ENCODE data around the gene FAM20B. TPM values are rescaled to one million over a fixed set of nuclear protein-coding genes. Genes with fewer than 3 reads are reported as not detected.
A peak's percentile ranks its signal among the peaks of the same experiment; 100 is the strongest.

FAM20B gene
- total RNA-seq, 1 donor from 2014 or later, result 33.8 TPM

GRCh38 chr1:179042700-179043099, 17.0 kb downstream of the FAM20B start:
- Histone ChIP-seq H3F3A (ENCODE audit: low read depth) (no peaks in the 10 kb centered on the region), H3K4me1 (peaks cover 9% of the 10 kb centered on the region), H3K27ac (no peak overlapping the region), H3K36me3 (no peaks in the 10 kb centered on the region), H3K9ac (no peak overlapping the region), H3K27me3 (no peaks in the 10 kb centered on the region), H3K9me3 (ENCODE audit: low read depth) (no peaks in the 10 kb centered on the region), H3K4me3 (no peak overlapping the region), H3K4me2 (no peak overlapping the region), H3K79me2 (ENCODE audit: low read depth) (peaks cover 40% of the 10 kb centered on the region), H2AFZ (replicated peaks) (no peak overlapping the region), H4K20me1 (ENCODE audit: low read depth) (no peaks in the 10 kb centered on the region)
- no peak overlapping the region for H3K4me3 Mint-ChIP-seq
- no peak overlapping the region for H3K27ac Mint-ChIP-seq
- H3K4me1 Mint-ChIP-seq, result no peaks in the 10 kb centered on the region
- H3K27me3 Mint-ChIP-seq (ENCODE audit: insufficient read depth, low read depth), result peaks cover 2% of the 10 kb centered on the region
- TF ChIP-seq EZH2 (IDR thresholded peaks at IDR 0.05) (no peak), EZH2phosphoT487 (IDR thresholded peaks at IDR 0.05) (no peak)
- TF ChIP-seq, protein P1, sequence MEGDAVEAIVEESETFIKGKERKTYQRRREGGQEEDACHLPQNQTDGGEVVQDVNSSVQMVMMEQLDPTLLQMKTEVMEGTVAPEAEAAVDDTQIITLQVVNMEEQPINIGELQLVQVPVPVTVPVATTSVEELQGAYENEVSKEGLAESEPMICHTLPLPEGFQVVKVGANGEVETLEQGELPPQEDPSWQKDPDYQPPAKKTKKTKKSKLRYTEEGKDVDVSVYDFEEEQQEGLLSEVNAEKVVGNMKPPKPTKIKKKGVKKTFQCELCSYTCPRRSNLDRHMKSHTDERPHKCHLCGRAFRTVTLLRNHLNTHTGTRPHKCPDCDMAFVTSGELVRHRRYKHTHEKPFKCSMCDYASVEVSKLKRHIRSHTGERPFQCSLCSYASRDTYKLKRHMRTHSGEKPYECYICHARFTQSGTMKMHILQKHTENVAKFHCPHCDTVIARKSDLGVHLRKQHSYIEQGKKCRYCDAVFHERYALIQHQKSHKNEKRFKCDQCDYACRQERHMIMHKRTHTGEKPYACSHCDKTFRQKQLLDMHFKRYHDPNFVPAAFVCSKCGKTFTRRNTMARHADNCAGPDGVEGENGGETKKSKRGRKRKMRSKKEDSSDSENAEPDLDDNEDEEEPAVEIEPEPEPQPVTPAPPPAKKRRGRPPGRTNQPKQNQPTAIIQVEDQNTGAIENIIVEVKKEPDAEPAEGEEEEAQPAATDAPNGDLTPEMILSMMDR (IDR thresholded peaks at IDR 0.05), result no peak
- peaks cover 27% of the 10 kb centered on the region for H3K9me3 Mint-ChIP-seq
- peaks cover 28% of the 10 kb centered on the region for H3K36me3 Mint-ChIP-seq
- DNase-seq (ENCODE audit: low spot score), result no peak

DNA sequence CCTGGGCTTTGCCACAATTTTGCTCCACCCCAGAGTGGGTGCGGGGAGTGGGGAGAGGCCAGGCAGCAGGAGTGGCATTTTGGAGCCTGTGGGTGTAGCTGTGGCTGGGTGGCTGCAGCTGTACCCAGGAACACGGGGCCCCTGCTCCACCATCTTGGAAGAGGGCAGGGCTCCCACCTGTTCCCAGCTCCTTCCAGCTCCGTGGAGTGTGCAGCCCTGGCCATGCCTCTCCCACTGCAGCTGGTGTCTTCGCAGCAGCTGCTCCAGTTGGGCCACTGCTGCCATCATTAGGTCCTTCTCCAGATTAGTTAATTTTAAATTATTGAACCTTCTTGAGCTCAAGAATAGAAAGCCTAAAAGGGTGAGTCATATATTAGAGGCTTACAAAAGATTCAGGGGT, 17.6 kb downstream of the FAM20B start:
- Histone ChIP-seq H3K27ac (no peak overlapping the region), H3K9ac (no peak overlapping the region), H3K4me3 (no peak overlapping the region), H3K4me2 (no peak overlapping the region), H3F3A (ENCODE audit: low read depth) (no peaks in the 10 kb centered on the region), H4K20me1 (ENCODE audit: low read depth) (no peaks in the 10 kb centered on the region), H3K27me3 (no peaks in the 10 kb centered on the region), H3K9me3 (ENCODE audit: low read depth) (no peaks in the 10 kb centered on the region), H2AFZ (replicated peaks) (no peak overlapping the region), H3K4me1 (peaks cover 9% of the 10 kb centered on the region), H3K36me3 (no peaks in the 10 kb centered on the region), H3K79me2 (ENCODE audit: low read depth) (peaks cover 35% of the 10 kb centered on the region)
- Mint-ChIP-seq H3K27ac (peak overlapping the region; percentile 70), H3K27me3 (ENCODE audit: insufficient read depth, low read depth) (peaks cover 2% of the 10 kb centered on the region), H3K36me3 (peaks cover 28% of the 10 kb centered on the region), H3K4me3 (no peak overlapping the region), H3K9me3 (peaks cover 27% of the 10 kb centered on the region), H3K4me1 (no peaks in the 10 kb centered on the region)
- TF ChIP-seq, protein P1 (IDR thresholded peaks at IDR 0.05), result no peak
- TF ChIP-seq EZH2phosphoT487 (IDR thresholded peaks at IDR 0.05) (no peak), EZH2 (IDR thresholded peaks at IDR 0.05) (no peak)
- no peak for DNase-seq (ENCODE audit: low spot score)

DNA sequence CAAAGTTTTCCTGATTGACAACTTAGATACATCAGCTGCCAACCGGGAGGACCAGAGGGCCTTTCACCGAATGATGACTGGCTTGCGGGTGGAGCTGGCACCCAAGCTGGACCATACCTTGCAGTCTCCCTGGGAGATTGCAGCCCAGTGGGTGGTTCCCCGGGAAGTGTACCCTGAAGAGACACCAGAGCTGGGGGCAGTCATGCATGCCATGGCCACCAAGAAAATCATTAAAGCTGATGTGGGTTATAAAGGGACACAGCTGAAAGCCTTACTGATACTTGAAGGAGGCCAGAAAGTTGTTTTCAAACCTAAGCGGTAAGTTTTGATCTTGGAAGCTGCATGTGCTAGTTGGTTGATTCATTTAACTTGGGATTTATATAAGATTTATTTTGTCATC, 18.2 kb downstream of the FAM20B start:
- Histone ChIP-seq H3K79me2 (ENCODE audit: low read depth) (peaks cover 29% of the 10 kb centered on the region), H3K9ac (no peak overlapping the region), H3K4me2 (no peak overlapping the region), H4K20me1 (ENCODE audit: low read depth) (no peaks in the 10 kb centered on the region), H2AFZ (replicated peaks) (no peak overlapping the region), H3K27me3 (no peaks in the 10 kb centered on the region), H3K27ac (no peak overlapping the region), H3K9me3 (ENCODE audit: low read depth) (no peaks in the 10 kb centered on the region), H3F3A (ENCODE audit: low read depth) (no peaks in the 10 kb centered on the region), H3K4me3 (no peak overlapping the region), H3K4me1 (peaks cover 6% of the 10 kb centered on the region), H3K36me3 (no peaks in the 10 kb centered on the region)
- H3K4me1 Mint-ChIP-seq, result no peaks in the 10 kb centered on the region
- TF ChIP-seq EZH2 (IDR thresholded peaks at IDR 0.05), result no peak
- TF ChIP-seq, protein P1 (IDR thresholded peaks at IDR 0.05), result no peak
- no peak for TF ChIP-seq EZH2phosphoT487 (IDR thresholded peaks at IDR 0.05)
- peaks cover 2% of the 10 kb centered on the region for H3K27me3 Mint-ChIP-seq (ENCODE audit: insufficient read depth, low read depth)
- no peak overlapping the region for H3K27ac Mint-ChIP-seq
- peaks cover 25% of the 10 kb centered on the region for H3K36me3 Mint-ChIP-seq
- no peak for DNase-seq (ENCODE audit: low spot score)
- no peak overlapping the region for H3K4me3 Mint-ChIP-seq
- peaks cover 24% of the 10 kb centered on the region for H3K9me3 Mint-ChIP-seq
